Ramos (cell line): Measurements from ENCODE around the gene TMEM150C.
"Not testable (repeated sequence)": the region's sequence is repeated elsewhere in the genome, so short reads cannot be mapped to it uniquely, and the experiment has no call there.

Experiments
- in situ Hi-C: fragments of 300-500 bp; cut with MboI; formaldehyde crosslinking; loops from one replicate; pipeline ENCODE4 v1.14.3; 2022; ENCODE audit warnings: low sequenced_read_pairs; ENCODE audit not compliant: unreplicated experiment

Gene TMEM150C

DNA sequence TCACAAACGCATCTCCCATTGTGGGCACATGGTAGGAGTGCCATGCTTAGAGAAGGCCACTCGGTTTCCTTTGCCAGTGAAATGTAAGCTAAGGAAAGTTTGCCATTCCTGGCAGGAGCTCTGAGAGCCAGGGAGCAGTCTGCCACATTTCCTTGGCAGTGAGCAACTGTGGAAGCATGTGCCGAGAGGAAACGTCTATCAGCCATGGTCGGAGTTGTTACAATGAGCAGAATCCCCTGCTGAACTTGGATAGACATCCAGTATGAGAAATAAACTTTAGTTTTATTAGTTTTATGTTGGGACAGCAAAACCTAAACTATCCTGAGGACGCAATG is 80.3 kb downstream of the TMEM150C start:
- in situ Hi-C loops: no loop called here

DNA sequence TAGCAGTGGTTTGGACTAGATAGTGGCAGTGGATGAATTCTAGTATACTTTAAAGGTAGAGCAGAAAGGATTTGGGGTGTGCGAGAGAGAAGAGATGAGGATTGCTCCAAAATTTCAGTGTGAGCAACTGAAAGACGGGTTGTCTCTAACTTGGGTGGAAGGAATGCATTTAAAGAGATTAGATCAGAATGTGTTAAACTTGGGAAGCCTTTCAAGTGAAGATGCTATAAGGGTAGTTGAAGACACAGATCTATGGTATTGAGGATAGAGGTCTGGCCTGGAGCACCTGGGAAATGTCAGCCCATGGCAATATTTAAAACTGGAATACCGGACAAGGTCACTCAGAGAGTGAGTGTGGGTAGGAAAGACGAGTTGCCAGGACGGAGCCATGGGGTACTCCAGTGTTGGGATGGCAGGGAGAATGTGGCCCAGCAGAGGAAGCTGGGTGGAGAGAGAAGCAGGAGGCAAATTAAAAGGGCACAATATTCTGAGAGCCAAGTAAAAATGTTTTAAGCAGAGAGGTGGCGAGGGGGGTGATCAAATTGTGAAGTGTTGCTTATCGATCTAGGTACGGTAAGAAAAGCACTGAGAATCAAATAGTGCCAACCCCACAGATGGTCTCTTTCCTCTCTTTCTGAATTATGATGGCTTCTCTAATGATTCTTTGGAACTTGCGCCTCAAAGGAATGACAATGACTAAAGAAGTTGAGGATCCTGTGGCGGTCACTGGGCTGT is 80.8 kb downstream of the TMEM150C start:
- in situ Hi-C loops: no loop called here

DNA sequence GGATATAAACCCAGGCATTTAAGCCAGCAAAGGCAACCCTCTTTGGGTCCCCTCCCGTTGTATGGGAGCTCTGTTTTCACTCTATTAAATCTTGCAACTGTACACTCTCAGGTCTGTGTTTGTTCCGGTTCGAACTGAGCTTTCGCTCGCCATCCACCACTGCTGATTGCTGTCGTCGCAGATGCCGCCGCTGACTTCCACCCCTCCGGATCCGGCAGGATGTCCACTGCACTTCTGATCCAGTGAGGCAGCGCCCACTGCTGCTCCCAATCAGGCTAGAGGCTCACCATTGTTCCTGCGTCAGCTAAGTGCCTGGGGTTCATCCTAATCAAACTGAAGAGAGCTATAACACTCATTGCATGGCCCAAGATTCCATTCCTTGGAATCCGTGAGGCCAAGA is 82.2 kb downstream of the TMEM150C start:
- in situ Hi-C loops: no loop called here

DNA sequence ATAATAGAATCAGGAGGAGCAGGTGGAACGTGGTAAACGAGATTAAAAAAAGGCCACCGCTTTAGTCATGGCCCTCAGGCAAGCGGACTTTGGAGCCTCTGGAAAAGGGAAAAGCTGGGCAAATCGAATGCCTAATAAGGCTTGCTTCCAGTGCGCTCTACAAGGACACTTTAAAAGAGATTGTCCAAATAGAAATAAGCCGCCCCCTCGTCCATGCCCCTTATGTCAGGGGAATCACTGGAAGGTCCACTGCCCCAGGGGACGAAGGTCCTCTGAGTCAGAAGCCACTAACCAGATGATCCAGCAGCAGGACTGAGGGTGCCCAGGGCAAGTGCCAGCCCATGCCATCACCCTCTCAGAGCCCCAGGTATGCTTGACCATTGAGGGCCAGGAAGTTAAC is 84.3 kb downstream of the TMEM150C start:
- in situ Hi-C loops: not testable (repeated sequence)

DNA sequence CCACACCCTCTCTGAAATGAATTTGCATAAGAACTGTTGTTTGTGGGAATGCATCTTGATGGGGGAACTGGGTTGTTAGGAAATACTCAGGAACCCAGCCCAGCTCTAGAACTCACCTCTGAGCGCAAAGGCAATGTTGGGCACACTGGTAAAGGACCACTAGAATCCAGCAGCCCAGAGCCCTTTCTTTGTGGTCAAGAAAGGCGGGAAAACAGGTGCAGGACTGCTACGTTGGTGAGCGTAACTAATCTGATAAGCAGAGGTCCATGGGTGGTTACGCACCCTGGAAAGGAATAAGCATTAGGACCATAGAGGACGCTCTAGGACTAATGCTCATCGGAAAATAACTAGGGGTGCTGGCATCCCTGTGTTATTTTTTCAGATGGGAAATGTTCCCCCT is 85.9 kb downstream of the TMEM150C start:
- in situ Hi-C loops: not testable (repeated sequence)

GRCh38 chr4:82473621-82474164 is 88.1 kb downstream of the TMEM150C start:
- in situ Hi-C loops: loop anchor here (25.0 kb wide), 1 partner anchor 264 kb away; no protein-coding TSS in a partner anchor

DNA sequence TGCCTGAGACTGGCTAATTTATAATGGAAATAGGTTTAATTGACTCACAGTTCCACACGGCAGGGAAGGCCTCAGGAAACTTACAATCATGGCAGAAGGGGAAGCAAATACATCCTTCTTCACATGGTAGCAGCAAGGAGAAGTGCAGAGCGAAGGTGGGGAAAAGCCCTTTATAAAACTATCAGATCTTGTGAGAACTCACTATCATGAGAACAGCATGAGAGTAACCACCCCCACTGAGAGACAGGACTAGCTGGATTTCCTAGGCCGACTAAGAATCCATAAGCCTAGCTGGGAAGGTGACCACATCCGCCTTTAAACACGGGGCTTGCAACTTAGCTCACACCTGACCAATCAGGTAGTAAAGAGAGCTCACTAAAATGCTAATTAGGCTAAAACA is 88.7 kb downstream of the TMEM150C start:
- in situ Hi-C loops: loop anchor here (25.0 kb wide), 1 partner anchor 264 kb away; no protein-coding TSS in a partner anchor

DNA sequence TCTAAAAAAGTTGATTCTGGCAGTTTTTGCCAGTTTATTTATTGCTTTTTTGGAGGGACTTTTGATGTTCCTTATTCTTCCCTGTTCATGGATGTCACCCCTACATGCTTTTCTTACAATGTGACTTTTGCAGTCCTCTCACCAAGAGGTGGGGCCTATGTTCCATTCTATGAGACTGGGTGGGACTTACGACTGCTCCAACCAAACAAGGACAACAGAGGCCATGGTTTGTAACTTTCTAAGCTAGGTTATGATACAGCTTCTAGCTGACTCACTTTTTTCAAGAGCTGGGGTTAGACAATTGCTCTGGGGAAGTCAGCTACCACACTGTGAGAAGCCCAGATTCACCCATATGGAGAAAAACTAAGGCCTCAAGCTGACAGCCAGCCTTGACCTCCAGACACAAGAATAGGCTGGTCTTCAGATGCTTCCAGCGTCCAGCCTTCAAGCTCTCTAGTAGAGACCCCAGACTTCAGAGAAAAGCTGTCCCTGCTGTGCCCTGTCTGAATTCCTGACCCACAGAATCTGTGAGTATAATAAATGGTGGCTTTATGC is 91.9 kb downstream of the TMEM150C start:
- in situ Hi-C loops: loop anchor here (25.0 kb wide), 1 partner anchor 267 kb away; no protein-coding TSS in a partner anchor

DNA sequence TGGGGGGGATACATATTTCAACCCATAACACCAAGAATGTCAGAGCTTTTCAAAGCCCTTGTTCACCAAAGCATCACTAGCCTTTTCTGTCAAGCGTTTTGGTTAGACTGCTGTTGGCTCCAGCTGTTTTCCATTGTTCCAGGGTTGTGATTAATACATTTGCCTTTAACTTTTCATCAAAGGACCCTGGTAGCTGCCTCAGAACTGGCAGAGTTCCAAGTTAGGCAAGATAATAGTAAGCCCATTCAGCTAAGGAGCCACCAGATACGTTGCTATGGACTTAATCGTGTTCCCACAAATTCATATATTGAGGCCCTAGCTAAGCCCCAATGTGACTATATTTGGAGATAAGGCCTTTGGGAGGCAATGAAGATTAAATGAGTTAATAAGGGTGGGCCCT is 94.3 kb downstream of the TMEM150C start:
- in situ Hi-C loops: loop anchor here (25.0 kb wide), 1 partner anchor 270 kb away; no protein-coding TSS in a partner anchor

- in situ Hi-C loops: loop anchor here (25.0 kb wide), 1 partner anchor 274 kb away; no protein-coding TSS in a partner anchor
Measured at GRCh38 chr4:82463221-82463620, 98.6 kb downstream of the TMEM150C start.

DNA sequence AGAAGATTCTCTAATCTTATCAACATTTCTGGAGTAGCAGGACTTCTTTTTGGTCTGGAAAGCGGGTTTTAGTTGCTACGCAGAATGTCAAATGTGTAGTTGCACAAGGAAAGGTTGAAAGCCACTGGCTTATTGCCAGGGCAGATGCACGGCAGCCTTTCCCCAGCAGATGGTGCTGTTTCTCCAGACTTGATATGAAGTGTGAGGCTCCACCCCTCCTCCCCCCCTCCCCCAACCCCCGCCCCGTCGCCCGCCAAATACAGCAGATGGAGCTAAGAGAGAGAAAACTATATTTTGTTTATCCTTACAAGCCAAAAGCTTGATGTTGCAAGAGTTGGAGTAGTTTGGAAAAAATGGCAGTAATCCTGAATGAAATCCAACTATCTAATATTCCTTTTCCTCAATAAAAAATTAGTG is 99.4 kb downstream of the TMEM150C start:
- in situ Hi-C loops: loop anchor here (25.0 kb wide), 1 partner anchor 275 kb away; no protein-coding TSS in a partner anchor

DNA sequence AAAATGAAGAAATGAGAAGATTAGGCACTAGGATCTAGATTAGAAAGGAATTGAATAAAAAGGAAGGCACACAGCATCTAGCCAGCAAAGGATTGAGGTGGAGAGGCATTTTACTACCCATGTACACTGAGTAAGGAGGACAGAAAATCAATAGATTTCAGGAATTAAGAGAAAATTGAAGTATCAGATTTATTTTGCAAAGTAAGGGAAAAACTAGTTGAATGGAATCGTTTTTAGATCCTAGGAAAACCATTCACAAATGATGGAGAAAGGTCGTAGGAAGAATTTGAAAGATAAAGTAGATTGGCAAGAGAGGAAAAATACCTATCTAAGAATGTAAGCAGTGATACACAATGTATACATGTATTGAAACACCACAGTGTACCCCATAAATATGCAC is 100.1 kb downstream of the TMEM150C start:
- in situ Hi-C loops: loop anchor here (25.0 kb wide), 1 partner anchor 276 kb away; no protein-coding TSS in a partner anchor

DNA sequence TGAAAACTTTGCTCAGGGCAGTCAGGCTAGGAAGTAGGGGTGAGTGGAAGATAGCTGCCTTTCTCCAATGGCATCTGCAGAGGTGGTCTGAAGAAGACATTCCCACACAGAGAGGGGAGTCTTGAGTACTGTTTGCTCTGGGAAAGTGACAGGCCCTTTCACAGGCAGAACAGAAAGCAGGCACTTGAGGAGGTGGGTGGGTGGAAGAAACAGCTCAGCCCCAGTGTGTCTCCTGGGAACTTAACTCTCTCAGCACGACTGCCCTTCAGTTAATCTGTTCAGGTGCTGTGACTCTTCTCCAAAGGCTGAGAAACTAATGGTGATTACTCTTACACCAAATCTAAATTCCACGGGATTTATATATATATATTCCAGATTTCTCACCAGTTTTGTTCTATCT is 103.1 kb downstream of the TMEM150C start:
- in situ Hi-C loops: loop anchor here (25.0 kb wide), 1 partner anchor 279 kb away; no protein-coding TSS in a partner anchor

- in situ Hi-C loops: loop anchor here (25.0 kb wide), 1 partner anchor 280 kb away; no protein-coding TSS in a partner anchor
Measured at GRCh38 chr4:82457266-82457665, 104.5 kb downstream of the TMEM150C start.

GRCh38 chr4:82452026-82452425 is 109.8 kb downstream of the TMEM150C start:
- in situ Hi-C loops: loop anchor here (25.0 kb wide), 1 partner anchor 285 kb away; no protein-coding TSS in a partner anchor

DNA sequence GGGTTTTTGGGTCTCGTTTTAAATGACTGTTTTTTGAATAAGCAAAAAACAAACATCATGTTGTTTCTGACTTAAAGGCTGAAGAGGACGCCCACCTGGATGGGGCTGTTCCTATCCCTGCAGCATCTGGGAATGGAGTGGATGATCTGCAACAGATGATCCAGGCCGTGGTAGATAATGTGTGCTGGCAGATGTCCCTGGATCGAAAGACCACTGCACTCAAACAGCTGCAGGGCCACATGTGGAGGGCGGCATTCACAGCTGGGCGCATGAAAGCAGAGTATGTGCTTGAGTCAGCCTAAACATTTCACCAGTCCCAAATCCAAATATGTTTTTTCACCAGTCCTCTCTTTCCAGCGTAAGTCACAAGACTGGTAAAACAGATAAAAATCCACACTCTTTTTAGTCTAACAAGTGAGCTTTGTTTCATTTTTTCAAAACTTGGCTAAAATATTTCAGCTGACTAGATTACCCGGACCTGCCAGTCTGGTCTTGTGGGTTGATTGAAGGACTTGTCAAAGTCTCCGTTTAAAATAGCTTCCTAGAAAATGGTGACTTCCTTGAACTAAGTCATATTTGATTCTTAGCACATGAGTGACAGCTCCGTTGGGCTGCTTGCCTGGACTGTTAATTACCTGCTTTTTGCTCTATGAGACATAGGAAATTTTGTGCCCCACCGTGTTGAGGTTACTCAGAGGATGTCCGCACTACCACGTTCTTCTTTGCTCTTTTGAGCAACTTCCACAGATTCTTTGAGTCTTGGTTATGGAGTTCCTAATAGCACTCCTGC is 110.6 kb downstream of the TMEM150C start:
- in situ Hi-C loops: loop anchor here (25.0 kb wide), 1 partner anchor 286 kb away; no protein-coding TSS in a partner anchor

DNA sequence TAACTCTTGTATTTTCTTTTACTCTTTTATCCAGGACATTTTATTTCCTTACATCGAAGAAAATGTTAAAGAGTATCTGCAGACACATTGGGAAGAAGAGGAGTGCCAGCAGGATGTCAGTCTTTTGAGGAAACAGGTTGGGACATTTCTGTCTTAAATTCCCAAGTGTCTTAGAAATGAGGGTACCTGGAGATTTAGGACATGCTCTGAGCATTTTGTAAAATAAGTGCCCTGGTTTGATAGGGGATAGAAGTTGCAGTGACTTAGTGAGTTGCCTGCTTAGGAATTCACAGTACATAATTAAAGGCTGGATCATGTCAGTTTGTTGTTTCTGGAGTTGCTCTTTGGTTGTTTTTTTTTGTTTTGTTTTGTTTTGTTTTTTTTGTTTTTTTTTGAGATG is 113.9 kb downstream of the TMEM150C start:
- in situ Hi-C loops: no loop called here

DNA sequence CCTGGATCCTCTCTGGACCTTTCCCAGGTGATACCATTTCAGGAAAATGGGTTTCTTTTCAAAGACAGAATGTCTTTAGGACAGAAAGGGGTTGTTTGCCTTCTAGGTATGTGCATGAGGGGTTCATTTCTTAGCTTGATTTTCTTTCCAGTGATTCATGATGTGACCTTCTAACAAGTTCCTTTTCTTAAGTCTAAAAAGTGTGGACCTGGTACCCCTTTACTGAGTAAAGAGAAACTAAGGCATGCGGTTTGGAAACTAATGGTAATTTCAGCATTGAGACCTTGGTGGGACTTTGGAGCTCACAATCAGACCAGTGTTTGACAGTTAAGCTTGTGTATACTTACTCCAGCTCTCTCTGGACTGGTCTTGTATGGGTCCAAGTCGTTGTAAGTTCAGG is 122.7 kb downstream of the TMEM150C start:
- in situ Hi-C loops: no loop called here

DNA sequence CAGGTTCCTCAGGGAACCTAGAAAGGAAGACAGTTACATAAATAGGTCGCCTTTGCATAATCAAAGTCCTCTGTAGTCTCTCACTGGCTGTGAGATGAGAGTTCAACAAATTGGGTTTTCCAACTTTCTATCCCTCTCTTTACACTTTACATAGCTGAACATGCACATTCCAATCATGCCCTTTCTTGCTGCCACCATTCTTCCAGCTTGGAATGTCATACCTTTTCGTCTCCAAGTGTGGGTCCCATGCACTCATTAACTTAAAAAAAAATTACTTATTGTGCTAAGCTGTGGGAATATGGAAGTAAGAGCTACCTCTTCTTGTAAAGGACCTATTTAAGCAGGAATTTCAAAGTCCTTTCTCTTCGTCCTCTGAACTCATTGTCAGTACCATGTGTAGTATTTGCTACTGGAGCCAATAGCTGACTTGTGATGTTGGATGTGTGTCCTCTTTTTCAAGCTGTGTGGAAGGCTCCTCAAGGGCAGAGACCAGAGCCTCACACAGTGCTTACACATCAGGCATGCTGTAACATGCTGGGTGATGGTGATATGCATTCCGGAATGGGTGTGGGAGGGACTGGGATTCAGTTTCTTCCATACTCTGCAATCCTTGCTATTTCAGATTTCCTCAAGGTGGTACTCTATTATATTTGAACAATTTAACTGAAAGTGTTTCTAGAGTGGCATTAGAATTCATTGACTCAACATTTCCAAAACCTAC is 124.3 kb downstream of the TMEM150C start:
- in situ Hi-C loops: no loop called here

DNA sequence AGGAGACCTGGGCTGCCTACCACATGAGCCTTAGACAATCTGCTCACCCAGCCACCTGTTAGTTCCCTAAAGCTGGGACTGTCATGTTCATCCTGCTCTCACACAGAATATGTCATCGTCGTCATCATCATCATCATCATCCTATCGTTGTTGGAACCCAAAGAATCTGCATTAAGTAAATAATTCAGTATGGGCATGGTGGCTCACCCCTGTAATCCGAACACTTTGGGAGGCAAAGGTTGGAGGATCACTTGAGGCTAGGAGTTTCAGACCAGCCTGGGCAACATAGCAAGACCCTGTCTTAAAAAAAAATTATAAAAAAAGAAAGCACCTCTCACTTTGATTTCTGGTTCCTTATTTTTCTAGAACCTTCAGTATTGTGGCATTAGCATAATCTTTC is 125.0 kb downstream of the TMEM150C start:
- in situ Hi-C loops: no loop called here
